ENCODE data around the gene GPR15LG.

Gene GPR15LG

DNA sequence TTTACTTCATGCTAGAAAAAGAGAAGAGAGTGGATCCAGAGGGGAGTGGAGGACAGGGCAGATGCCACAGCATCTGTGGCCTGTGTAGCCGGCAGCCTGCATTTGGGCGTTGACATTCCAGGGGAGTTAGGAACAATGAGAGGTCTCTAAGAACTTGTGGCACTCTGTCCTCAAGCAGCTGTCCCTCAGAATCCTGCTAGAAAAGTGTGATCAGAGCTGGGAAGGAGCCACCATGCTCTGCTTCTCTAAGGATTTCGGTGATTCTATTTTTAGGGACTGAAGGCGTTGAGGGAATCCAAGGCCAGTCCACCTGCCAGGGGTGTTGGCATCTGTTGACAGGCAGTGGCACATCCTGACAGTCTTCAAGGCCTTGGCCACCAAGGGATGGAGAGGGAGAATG is 44.1 kb downstream of the GPR15LG start:
- DNase-seq, result no peak

DNA sequence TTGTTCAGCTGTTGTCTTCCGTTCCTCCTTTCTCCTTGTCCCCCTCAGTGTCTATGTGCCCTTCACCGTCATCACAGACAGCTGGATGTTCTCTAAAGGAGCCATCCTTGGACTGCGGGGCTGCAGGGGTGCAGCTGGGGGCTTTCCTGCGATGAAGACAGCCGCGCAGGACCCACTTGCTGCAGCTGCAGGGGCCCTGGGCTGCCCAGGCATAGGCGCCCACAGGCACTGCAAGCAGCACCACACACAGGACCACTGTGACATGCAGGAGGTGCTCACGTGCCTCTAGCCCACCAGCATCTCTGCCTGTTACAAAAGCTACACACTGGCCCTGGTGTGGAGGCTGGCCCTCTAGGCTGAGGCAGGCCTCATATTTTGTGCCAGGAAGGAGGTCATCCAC is 48.3 kb downstream of the GPR15LG start:
- no peak for DNase-seq

DNA sequence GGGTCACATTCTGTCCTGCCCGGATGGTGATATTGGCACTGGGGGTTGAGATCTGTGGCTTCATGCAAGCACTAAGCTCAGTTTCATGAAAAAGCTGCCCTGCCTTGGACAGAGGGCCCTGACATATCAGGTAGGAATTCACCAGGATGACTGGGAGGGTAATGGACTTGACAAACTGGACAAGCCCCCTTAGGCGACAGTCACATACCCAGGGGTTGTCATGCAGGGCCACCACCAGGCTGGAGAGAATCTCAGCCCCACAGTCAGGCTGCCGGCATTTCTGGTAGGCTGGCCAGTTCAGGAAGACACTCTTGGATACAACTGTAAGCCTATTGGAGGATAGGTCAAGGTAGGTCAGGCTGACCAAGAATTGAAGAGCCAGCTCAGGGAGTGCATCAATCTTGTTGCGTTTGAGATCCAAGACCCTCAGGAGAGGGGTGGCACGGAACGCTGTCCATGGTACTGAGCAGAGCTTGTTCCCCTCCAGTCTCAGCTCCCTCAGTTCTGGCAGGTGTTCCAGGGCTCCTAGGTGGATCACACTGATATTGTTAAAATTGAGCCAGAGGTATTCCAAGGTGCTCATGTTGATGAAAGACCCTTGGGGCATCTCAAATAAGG is 50.9 kb downstream of the GPR15LG start:
- DNase-seq, result no peak

DNA sequence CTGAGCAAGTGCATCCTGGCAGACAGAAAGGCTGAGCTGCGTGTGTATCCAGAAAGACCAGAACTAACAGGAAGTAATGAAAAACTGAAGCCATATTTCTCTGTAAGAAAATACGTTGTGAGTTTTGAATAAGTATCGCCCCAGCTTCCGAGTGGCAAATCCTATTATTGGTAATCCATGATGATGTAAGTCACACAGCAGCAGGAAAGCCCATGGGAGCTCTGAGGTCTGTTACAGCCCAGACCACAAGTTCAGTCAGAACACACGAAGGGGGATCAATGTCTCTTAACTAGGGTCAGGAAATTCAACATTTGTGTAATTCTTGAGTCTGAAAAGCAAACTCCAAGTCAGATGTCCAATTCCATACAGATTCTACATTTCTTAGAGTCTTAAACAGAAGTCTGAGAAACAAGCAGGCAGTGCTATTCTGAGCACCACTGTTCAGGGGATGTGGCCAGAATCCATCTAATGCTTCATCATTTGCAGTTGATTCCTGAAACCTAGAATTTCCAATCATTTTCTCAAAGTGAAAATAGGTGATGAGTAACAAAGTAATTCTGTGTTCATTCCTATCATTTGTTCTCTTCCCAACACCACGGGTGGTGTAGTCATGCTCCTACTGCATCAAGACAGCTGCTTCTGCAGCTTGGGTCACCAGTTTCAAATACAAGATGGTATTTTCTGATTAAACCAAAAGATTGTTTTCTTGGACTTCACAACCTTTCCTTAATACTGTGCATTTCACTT is 52.0 kb downstream of the GPR15LG start, which contains the start of gene LRIT2:
Gene LRIT2, minus strand, starts transcription at position 118 of the 747 bp plus-strand sequence. Its CDS starts 24 bp downstream, at position 94.
- DNase-seq, result no peak

DNA sequence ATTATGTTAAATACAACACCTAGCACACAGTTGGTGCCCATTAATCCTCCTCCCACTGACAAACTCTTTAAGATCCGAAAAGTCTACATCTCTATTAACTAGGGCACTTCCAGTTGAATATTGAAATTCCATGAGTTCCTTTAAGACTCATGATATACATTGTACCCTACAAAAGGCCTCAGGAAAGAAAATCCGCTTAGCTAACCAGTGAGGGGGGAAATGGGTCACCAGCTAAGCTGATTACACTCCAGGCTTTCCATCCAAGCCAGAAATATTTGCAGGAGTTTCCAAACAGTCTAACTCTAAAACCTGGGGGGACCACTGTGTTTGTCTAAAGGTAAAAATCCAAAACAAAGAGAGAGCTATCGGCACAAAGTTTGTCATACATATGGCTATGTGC is 53.0 kb downstream of the GPR15LG start:
- no peak for DNase-seq

DNA sequence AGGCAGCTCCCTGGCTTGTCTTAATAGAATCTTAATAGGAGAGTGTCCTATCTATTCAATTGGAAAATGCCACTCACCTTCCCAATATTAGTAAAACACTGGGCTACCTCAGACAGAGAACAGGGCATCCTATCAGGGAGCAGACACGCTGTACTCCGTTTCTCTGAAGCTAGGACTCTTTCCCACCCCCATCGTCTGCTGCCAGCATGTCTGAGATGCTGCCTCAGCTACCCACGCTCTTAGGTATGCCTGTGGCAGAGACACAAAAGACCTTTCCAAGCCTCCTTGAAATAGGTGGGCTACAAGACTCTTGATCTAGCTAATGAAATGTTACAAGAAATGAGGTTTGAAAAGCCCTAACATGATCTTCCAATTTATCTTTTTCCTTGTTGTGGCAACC is 54.2 kb downstream of the GPR15LG start:
- DNase-seq, result no peak

DNA sequence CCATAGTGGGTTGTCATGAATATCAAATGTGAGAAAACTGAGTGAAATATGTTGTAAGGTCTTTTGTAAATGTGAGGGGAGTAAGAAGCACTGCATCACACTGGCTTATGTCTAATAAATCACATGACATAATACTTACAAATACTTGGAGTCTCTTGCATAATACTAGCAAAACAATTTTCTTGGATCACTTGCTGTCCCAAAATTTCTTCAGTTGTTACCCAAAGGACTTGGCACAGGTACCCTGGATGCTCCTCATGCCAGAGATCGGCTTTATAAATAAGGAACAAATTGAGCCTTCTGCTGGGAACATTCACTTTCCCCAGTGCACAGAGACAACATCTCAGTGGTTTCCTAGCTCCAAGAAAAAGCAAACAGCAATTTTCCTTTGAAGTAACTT is 56.8 kb downstream of the GPR15LG start:
- DNase-seq, result no peak

DNA sequence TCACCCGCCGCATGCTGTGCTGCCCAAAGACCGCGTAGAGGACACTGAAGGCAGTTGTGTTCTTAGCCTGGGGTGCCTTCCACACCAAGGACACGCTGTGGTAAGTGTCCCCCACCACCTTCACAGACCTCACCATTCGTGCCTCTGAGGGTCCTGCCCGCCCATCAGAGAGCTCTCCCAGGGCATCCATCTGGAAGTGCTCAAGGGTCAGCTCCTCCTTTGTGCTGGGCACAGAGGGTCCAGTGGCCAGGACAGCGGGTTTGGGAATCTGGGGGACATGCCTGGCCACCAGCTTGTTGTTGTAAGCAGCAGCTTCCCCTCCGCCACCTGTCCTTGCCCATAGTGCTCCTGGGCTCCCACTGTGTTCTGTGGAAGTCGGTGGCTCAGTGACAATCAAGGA is 58.8 kb downstream of the GPR15LG start:
- DNase-seq, result no peak

DNA sequence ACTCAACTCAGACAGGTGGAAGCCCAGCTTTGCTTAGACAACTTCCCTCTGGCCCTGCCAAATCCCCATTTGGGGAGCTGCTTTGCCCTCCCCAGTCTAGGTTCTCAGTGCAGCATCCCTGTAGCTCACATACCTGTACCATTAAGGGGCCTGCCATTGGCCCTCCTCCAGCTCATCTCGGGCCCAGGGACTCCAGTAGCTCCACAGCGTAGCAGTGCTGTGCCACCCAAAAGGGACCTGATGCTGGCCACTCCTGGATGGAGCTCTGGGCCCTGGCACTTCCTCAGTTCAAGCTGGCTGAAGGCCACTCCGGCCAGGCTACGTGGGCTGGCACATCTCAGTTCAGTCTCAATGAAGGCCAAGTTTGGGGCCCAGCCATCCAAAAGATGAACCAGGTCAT is 60.3 kb downstream of the GPR15LG start:
- no peak for DNase-seq

DNA sequence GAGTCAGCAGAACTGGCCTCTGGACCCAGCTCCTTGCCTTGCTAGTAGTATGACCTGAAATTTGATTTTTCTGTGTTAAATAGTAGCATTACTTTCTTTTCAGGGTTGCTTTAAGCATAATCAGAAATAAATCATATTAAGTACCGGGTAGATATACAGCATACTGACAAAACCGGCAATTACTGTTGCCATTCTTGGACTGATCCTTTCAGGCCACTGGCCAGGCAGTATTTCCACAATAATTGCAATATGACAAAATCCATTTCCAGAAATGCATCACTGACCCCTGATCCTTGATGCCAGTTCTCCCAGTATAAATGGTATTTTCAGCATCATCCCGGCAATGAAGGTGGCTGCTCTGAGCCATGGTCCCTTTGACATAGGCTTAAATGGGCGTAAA is 60.9 kb downstream of the GPR15LG start:
- DNase-seq, result no peak
